Colonic mucosa (tissue), 4 donors: ENCODE results near the gene SLC16A1. TPM values are rescaled to one million over a fixed set of nuclear protein-coding genes. Genes with fewer than 3 reads are reported as not detected.
"Not testable (repeated sequence)": the region's sequence is repeated elsewhere in the genome, so short reads cannot be mapped to it uniquely, and the experiment has no call there.

Experiments used
- DNase-seq: peaks from one replicate; pipeline ENCODE4 v3.0.0-alpha.2; 2020
- H3K27ac ChIP-seq: fragments of 200-600 bp; one replicate; pipeline ENCODE4 v1.8.0; 2021
- H3K27me3 ChIP-seq: fragments of 200-600 bp; one replicate; pipeline ENCODE4 v1.8.0; 2021
- H3K36me3 ChIP-seq: fragments of 200-600 bp; one replicate; pipeline ENCODE4 v1.8.0; 2021
- H3K4me1 ChIP-seq: fragments of 200-600 bp; one replicate; pipeline ENCODE4 v1.8.0; 2021; ENCODE audit warnings: mild to moderate bottlenecking
- H3K4me3 ChIP-seq: fragments of 200-600 bp; one replicate; pipeline ENCODE4 v1.8.0; 2021
- H3K9ac ChIP-seq, 2 donors: one replicate each; pipeline ENCODE4 v1.7.0; 2013; ENCODE audit warnings: control low read depth in 2 of 2, low read depth in 2 of 2, low read length in 2 of 2
- H3K9me3 ChIP-seq: fragments of 200-600 bp; one replicate; pipeline ENCODE4 v1.8.0; 2021
- intact Hi-C: fragments of 100-400 bp; cut with DNase I; formaldehyde crosslinking; loops from one replicate; pipeline ENCODE4 v1.14.1; 2022
- total RNA-seq, 2 donors: library from RNA; stranded (reverse); fragmentation: NEBNext Ultra II Directional in 1 of 2; extraction: Animal tissue kit (Norgen Biotek cat#: 25700) in 1 of 2; gene quantifications; one replicate each; pipeline ENCODE4 v1.2.1, GENCODE V29; 2021
- TF ChIP-seq, protein P1 (sequence below): fragments of 200-600 bp; IDR thresholded peaks from one replicate; pipeline ENCODE4 v1.8.0; 2022; ENCODE audit warnings: antibody characterized with exemption, mild to moderate bottlenecking
- donor health status: healthy.
- donor health status: DM: no; HTN: no; CAD: no.
- donor health status: DM: no; HTN: no; CAD: no.

The SLC16A1 gene
- total RNA-seq, 2 donors from 2014 or later = 71.8 to 92.4 TPM

GRCh38 chr1:112896783-112897182 lies 59.2 kb downstream of the SLC16A1 start:
- no peak for DNase-seq
- H3K27ac ChIP-seq = no peak overlapping the region
- H3K4me1 ChIP-seq = no peaks in the 10 kb centered on the region
- H3K9ac ChIP-seq = no peak overlapping the region
- TF ChIP-seq, protein P1, sequence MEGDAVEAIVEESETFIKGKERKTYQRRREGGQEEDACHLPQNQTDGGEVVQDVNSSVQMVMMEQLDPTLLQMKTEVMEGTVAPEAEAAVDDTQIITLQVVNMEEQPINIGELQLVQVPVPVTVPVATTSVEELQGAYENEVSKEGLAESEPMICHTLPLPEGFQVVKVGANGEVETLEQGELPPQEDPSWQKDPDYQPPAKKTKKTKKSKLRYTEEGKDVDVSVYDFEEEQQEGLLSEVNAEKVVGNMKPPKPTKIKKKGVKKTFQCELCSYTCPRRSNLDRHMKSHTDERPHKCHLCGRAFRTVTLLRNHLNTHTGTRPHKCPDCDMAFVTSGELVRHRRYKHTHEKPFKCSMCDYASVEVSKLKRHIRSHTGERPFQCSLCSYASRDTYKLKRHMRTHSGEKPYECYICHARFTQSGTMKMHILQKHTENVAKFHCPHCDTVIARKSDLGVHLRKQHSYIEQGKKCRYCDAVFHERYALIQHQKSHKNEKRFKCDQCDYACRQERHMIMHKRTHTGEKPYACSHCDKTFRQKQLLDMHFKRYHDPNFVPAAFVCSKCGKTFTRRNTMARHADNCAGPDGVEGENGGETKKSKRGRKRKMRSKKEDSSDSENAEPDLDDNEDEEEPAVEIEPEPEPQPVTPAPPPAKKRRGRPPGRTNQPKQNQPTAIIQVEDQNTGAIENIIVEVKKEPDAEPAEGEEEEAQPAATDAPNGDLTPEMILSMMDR = no peak
- H3K36me3 ChIP-seq = no peaks in the 10 kb centered on the region
- H3K4me3 ChIP-seq = no peak overlapping the region
- intact Hi-C loops = no loop called here
- no peaks in the 10 kb centered on the region for H3K9me3 ChIP-seq
- H3K27me3 ChIP-seq = no peaks in the 10 kb centered on the region

- Histone ChIP-seq H3K27me3 (no peaks in the 10 kb centered on the region), H3K9ac (no peak overlapping the region), H3K36me3 (no peaks in the 10 kb centered on the region), H3K4me1 (no peaks in the 10 kb centered on the region), H3K9me3 (no peaks in the 10 kb centered on the region), H3K27ac (no peak overlapping the region), H3K4me3 (no peak overlapping the region)
- TF ChIP-seq, protein P1 = no peak
- intact Hi-C loops = no loop called here
- DNase-seq = no peak
These were observed 61.4 kb downstream of the SLC16A1 start for GRCh38 chr1:112894561-112895011.

DNA sequence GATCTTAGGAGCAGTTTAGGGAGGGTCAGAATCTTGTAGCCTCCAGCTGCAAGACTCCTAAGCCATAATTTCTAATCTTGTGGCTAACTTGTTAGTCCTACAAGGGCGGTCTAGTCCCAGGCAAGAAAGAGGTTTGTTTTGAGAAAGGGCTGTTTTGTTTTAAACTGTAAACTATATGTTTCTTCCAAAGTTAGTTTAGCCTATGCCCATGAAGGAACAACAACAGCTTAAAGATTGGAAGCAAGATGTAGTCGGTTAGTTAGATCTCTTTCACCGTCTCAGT lies 62.0 kb downstream of the SLC16A1 start:
- Histone ChIP-seq H3K9ac (no peak overlapping the region), H3K4me3 (no peak overlapping the region), H3K9me3 (no peaks in the 10 kb centered on the region), H3K27ac (no peak overlapping the region), H3K27me3 (no peaks in the 10 kb centered on the region), H3K36me3 (no peaks in the 10 kb centered on the region), H3K4me1 (no peaks in the 10 kb centered on the region)
- intact Hi-C loops = no loop called here
- no peak for DNase-seq
- TF ChIP-seq, protein P1 = no peak

DNA sequence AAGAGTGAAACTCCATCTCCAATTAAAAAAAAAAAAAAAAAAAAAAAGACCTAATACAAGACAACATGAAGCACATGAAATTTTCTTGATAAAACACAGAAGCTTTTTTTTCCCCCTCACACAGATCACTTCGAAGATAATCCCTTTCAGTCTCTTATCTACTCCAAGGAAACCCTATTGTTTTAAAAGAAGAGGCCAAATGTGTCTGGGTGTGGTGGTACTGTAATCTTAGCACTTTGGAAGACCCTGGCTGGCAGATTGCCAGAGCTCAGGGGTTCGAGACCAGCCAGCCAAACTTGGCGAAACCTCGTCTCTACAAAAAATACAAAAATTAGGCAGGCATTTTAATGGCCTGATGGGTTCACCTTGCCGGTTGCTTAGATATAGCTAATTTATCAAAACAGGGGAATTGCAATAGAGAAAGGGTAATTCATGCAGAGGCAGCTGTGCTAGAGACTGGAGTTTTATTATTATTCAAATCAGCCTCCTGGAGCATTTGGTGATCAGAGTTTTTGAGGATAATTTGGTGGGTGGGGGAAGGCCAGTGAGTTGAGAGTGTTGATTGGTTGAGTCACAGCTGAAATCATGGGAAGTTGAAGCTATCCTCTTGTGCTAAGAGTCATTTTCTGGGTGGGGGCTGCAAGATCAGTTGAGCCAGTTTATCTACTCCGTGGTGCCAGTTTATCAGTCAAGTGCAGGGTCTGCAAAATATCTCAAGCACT lies 62.5 kb downstream of the SLC16A1 start:
- intact Hi-C loops = no loop called here
- no peaks in the 10 kb centered on the region for H3K27me3 ChIP-seq
- H3K27ac ChIP-seq = no peak overlapping the region
- TF ChIP-seq, protein P1 = no peak
- H3K9ac ChIP-seq = no peak overlapping the region
- no peaks in the 10 kb centered on the region for H3K4me1 ChIP-seq
- no peak for DNase-seq
- H3K4me3 ChIP-seq = no peak overlapping the region
- H3K9me3 ChIP-seq = no peaks in the 10 kb centered on the region
- no peaks in the 10 kb centered on the region for H3K36me3 ChIP-seq

GRCh38 chr1:112889906-112890305 lies 66.1 kb downstream of the SLC16A1 start:
- H3K27me3 ChIP-seq, H3K4me3 ChIP-seq, H3K36me3 ChIP-seq, DNase-seq, H3K9ac ChIP-seq, H3K4me1 ChIP-seq, H3K27ac ChIP-seq, intact Hi-C loops, H3K9me3 ChIP-seq: not testable (repeated sequence)

DNA sequence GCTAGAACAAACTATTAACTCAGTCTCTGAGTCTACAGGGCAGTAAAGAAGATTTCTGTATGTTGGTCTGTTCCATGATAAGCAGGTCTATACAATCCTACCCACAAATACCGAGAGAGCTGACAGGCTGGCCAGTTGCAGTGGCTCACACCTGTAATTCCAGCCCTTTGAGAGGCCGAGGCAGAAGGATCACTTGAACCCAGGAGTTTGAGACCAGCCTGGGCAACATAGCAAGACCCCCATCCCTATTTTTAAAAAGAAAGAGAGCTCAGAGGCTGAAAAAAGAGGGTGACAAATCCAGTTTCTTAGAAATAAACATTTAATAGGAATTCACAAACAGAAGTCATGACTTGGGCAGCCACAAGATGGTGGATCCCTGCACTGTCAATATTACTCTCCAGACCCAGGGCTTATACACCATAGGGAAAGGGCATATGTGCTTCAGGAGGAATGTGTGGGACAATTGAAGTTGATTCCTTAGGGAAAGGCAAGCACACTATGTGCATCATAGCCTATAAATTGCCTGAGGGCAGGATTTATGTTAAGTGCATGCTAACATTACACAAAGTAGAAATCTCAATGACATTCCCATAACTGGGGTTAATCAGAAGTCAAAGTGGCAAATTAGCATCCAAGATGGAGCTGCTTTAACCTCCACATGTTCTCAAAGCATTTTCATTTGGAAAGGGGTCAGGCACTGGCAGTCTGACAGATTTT lies 66.8 kb downstream of the SLC16A1 start:
- TF ChIP-seq, protein P1 = no peak
- H3K36me3 ChIP-seq = no peaks in the 10 kb centered on the region
- H3K9ac ChIP-seq = no peak overlapping the region
- H3K9me3 ChIP-seq = no peaks in the 10 kb centered on the region
- H3K4me1 ChIP-seq = no peaks in the 10 kb centered on the region
- no peak overlapping the region for H3K4me3 ChIP-seq
- no peak for DNase-seq
- intact Hi-C loops = no loop called here
- H3K27me3 ChIP-seq = no peaks in the 10 kb centered on the region
- H3K27ac ChIP-seq = no peak overlapping the region
